GM23338 (cell line): Measurements from ENCODE around the gene ANKRD11. TPM values are rescaled to one million over a fixed set of nuclear protein-coding genes. Genes with fewer than 3 reads are reported as not detected.

Experiments used
- ATAC-seq: fragments of 200-7000 bp; cut with Tn5 transposase; 3 replicates; pipeline ENCODE4 v1.9.1; 2020
- DNase-seq: peaks from one replicate; pipeline ENCODE4 v3.0.0-alpha.2; 2015; ENCODE audit warnings: low spot score
- H2AFZ ChIP-seq: fragments of 200-600 bp; sonication (generic); 2 replicates; pipeline ENCODE4 v1.8.0; 2016; ENCODE audit warnings: antibody characterized with exemption, mild to moderate bottlenecking, moderate library complexity
- H3F3A ChIP-seq: fragments of 200-600 bp; sonication (generic); replicated peaks from 2 replicates; pipeline ENCODE4 v1.8.0; 2017; ENCODE audit warnings: antibody characterized with exemption, mixed run types, low read depth
- H3K27ac ChIP-seq: fragments of 200-600 bp; sonication (generic); 2 replicates; pipeline ENCODE4 v1.6.1; 2016; ENCODE audit warnings: low read depth
- H3K27me3 ChIP-seq: fragments of 200-600 bp; sonication (generic); 2 replicates; pipeline ENCODE4 v1.8.0; 2016; ENCODE audit warnings: mild to moderate bottlenecking, mixed run types, moderate library complexity; ENCODE audit not compliant: insufficient read depth
- H3K36me3 ChIP-seq: fragments of 200-600 bp; sonication (generic); 2 replicates; pipeline ENCODE4 v1.8.0; 2016; ENCODE audit warnings: mild to moderate bottlenecking; ENCODE audit not compliant: insufficient read depth
- H3K4me1 ChIP-seq: fragments of 200-600 bp; sonication (generic); 2 replicates; pipeline ENCODE4 v1.8.0; 2016; ENCODE audit warnings: mild to moderate bottlenecking, moderate library complexity; ENCODE audit not compliant: insufficient read depth
- H3K4me2 ChIP-seq: fragments of 200-600 bp; sonication (generic); 2 replicates; pipeline ENCODE4 v1.7.1; 2017; ENCODE audit warnings: mixed run types
- H3K4me3 ChIP-seq: fragments of 200-600 bp; sonication (generic); 2 replicates; pipeline ENCODE4 v1.6.1; 2016; ENCODE audit warnings: mixed run types
- H3K79me2 ChIP-seq: fragments of 200-600 bp; sonication (generic); replicated peaks from 2 replicates; pipeline ENCODE4 v1.8.0; 2017; ENCODE audit warnings: mild to moderate bottlenecking; ENCODE audit not compliant: insufficient read depth
- H3K9me2 ChIP-seq: fragments of 200-600 bp; sonication (generic); 2 replicates; pipeline ENCODE4 v1.8.0; 2017; ENCODE audit not compliant: insufficient read depth
- H4K20me1 ChIP-seq: fragments of 200-600 bp; sonication (generic); replicated peaks from 2 replicates; pipeline ENCODE4 v1.8.0; 2017; ENCODE audit warnings: mild to moderate bottlenecking; ENCODE audit not compliant: insufficient read depth
- H3K27ac Mint-ChIP-seq: 2 replicates; pipeline ENCODE4 v1.8.0; 2020; ENCODE audit warnings: inconsistent platforms, mild to moderate bottlenecking, moderate library complexity, mixed read lengths
- H3K27me3 Mint-ChIP-seq: 3 replicates; pipeline ENCODE4 v1.8.0; 2022; ENCODE audit warnings: low read depth, mild to moderate bottlenecking, moderate library complexity, mixed read lengths, inconsistent platforms; ENCODE audit not compliant: insufficient read depth, poor library complexity
- H3K36me3 Mint-ChIP-seq: 3 replicates; pipeline ENCODE4 v1.8.0; 2021; ENCODE audit warnings: low read depth, mild to moderate bottlenecking, inconsistent platforms, moderate library complexity, mixed read lengths
- H3K4me1 Mint-ChIP-seq: 3 replicates; pipeline ENCODE4 v1.8.0; 2020; ENCODE audit warnings: mild to moderate bottlenecking, inconsistent platforms, mixed read lengths
- H3K4me3 Mint-ChIP-seq: 3 replicates; pipeline ENCODE4 v1.8.0; 2021; ENCODE audit warnings: moderate library complexity, mild to moderate bottlenecking, inconsistent platforms, mixed read lengths
- H3K9me3 Mint-ChIP-seq: 3 replicates; pipeline ENCODE4 v1.8.0; 2020; ENCODE audit warnings: moderate library complexity, mild to moderate bottlenecking, inconsistent platforms, mixed read lengths
- CREB1 ChIP-seq: fragments of 250-450 bp; sonication (Bioruptor Pico); IDR thresholded peaks from 2 replicates; pipeline ENCODE4 v1.5.0; 2020; ENCODE audit warnings: low read depth, mild to moderate bottlenecking, moderate library complexity
- CTCF ChIP-seq, 2 experiments: fragments of 200-600 bp in 1 of 2; sonication (generic) in 1 of 2; conservative IDR thresholded peaks; 2 replicates each; pipeline versions ENCODE4 v1.5.1 to v1.6.1; 2016 to 2017; ENCODE audit warnings: antibody characterized with exemption in 2 of 2, low read depth in 2 of 2, mild to moderate bottlenecking in 2 of 2, moderate library complexity in 1 of 2
- ETS1 ChIP-seq: IDR thresholded peaks from 2 replicates; pipeline ENCODE4 v1.6.1; 2016; ENCODE audit warnings: antibody characterized with exemption
- EZH2 ChIP-seq: fragments of 200-600 bp; sonication (generic); IDR thresholded peaks from one replicate; pipeline ENCODE4 v1.8.0; 2017; ENCODE audit warnings: antibody characterized with exemption, mild to moderate bottlenecking, low read depth; ENCODE audit not compliant: unreplicated experiment
- EZH2phosphoT487 ChIP-seq: fragments of 200-600 bp; sonication (generic); IDR thresholded peaks from one replicate; pipeline ENCODE4 v1.8.1; 2018; ENCODE audit warnings: antibody characterized with exemption; ENCODE audit not compliant: unreplicated experiment
- JUNB ChIP-seq: IDR thresholded peaks from one replicate; pipeline ENCODE4 v1.6.1; 2016; ENCODE audit warnings: antibody characterized with exemption; ENCODE audit not compliant: unreplicated experiment
- NANOG ChIP-seq: IDR thresholded peaks from 2 replicates; pipeline ENCODE4 v1.6.1; 2016; ENCODE audit warnings: antibody characterized with exemption, borderline replicate concordance
- POLR2AphosphoS5 ChIP-seq: IDR thresholded peaks from 2 replicates; pipeline ENCODE4 v1.6.1; 2016; ENCODE audit warnings: antibody characterized with exemption, low read depth
- REST ChIP-seq: IDR thresholded peaks from one replicate; pipeline ENCODE4 v1.6.1; 2018; ENCODE audit warnings: antibody characterized with exemption; ENCODE audit not compliant: unreplicated experiment
- STAT1 ChIP-seq: IDR thresholded peaks from one replicate; pipeline ENCODE4 v1.6.1; 2016; ENCODE audit warnings: antibody characterized with exemption; ENCODE audit not compliant: unreplicated experiment
- ZNF114 ChIP-seq: fragments of 250-450 bp; sonication (Bioruptor Pico); IDR thresholded peaks from 2 replicates; pipeline ENCODE4 v1.5.0; 2020; ENCODE audit warnings: mild to moderate bottlenecking, moderate library complexity
- ZNF331 ChIP-seq: fragments of 250-450 bp; sonication (Bioruptor Pico); IDR thresholded peaks from 2 replicates; pipeline ENCODE4 v1.5.0; 2020; ENCODE audit warnings: low read depth, mild to moderate bottlenecking, moderate library complexity
- ZNF462 ChIP-seq: fragments of 250-450 bp; sonication (Bioruptor Pico); IDR thresholded peaks from 2 replicates; pipeline ENCODE4 v1.5.0; 2020; ENCODE audit warnings: mild to moderate bottlenecking, moderate library complexity
- polyA plus RNA-seq: library from polyadenylated mRNA; unstranded; fragments of >200 nt; fragmentation: Nextera tagmentation; extraction: Ambion mirVana; gene quantifications from 2 replicates; pipeline ENCODE4 v1.2.1, GENCODE V29; 2016
- total RNA-seq: library from RNA; depleted of rRNA; stranded (reverse); fragments of >200 nt; shearing (Covaris generic); gene quantifications from 2 replicates; pipeline ENCODE4 v1.2.3, GENCODE V29; 2014

ANKRD11 gene
- total and polyA plus RNA-seq, 2 experiments from 2014 or later = 130 to 159 TPM

GRCh38 chr16:89448656-89449055 is 41.7 kb downstream of the ANKRD11 start:
- Mint-ChIP-seq H3K4me3 (no peak overlapping the region), H3K27me3 (peaks cover 7% of the 10 kb centered on the region), H3K27ac (no peak overlapping the region), H3K9me3 (no peaks in the 10 kb centered on the region), H3K36me3 (peaks cover 3% of the 10 kb centered on the region; the same call in 1 of the 3 replicates), H3K4me1 (peaks cover 63% of the 10 kb centered on the region)
- TF ChIP-seq ZNF462 (CRISPR knock-in tag) (no peak), REST (no peak), POLR2AphosphoS5 (no peak), STAT1 (no peak), JUNB (no peak), EZH2 (no peak), EZH2phosphoT487 (no peak), ETS1 (no peak), ZNF331 (CRISPR knock-in tag) (no peak), ZNF114 (no peak), CREB1 (CRISPR knock-in tag) (no peak), CTCF (conservative IDR thresholded peaks at IDR 0.05; ENCODE audit: low read depth in 2 of 2) (no peak), NANOG (no peak)
- Histone ChIP-seq H3K79me2 (peaks cover 100% of the 10 kb centered on the region), H2AFZ (no peak overlapping the region), H3K36me3 (no peaks in the 10 kb centered on the region), H3F3A (peaks cover 24% of the 10 kb centered on the region), H3K27me3 (no peaks in the 10 kb centered on the region), H3K4me2 (no peak overlapping the region), H3K9me2 (no peaks in the 10 kb centered on the region), H4K20me1 (peaks cover 91% of the 10 kb centered on the region), H3K4me1 (peaks cover 56% of the 10 kb centered on the region), H3K27ac (no peak overlapping the region), H3K4me3 (no peak overlapping the region)
- DNase-seq (no peak), ATAC-seq (no peak)
